IPS DF 4.7 (cell line): ENCODE data around the gene ART5.

ENCODE experiments used
- DNase-seq: peaks from one replicate; pipeline ENCODE4 v3.0.0-alpha.2; 2013; ENCODE audit warnings: low spot score; ENCODE audit errors: extremely low read depth

ART5 gene

GRCh38 chr11:3641701-3642070 is at the start of gene ART5:
Gene ART5 (minus strand): TSS chr11:3641992. CDS start chr11:3641862, 130 bp downstream.
- no peak for DNase-seq

- no peak for DNase-seq
Observed at GRCh38 chr11:3686751-3687150, 45.0 kb upstream of the ART5 start.

GRCh38 chr11:3685923-3686322 is 44.1 kb upstream of the ART5 start:
- no peak for DNase-seq

- DNase-seq: no peak
Observed at GRCh38 chr11:3684819-3685172, 43.0 kb upstream of the ART5 start.

- no peak for DNase-seq
Observed at GRCh38 chr11:3684129-3684818, 42.5 kb upstream of the ART5 start.

GRCh38 chr11:3683039-3683438 is 41.2 kb upstream of the ART5 start:
- DNase-seq: no peak

GRCh38 chr11:3679077-3679476 is 37.3 kb upstream of the ART5 start:
- DNase-seq: no peak

GRCh38 chr11:3675971-3676370 is 34.2 kb upstream of the ART5 start:
- DNase-seq: no peak

- DNase-seq: no peak
Observed at GRCh38 chr11:3674189-3674588, 32.4 kb upstream of the ART5 start.

GRCh38 chr11:3671334-3672254 is 29.8 kb upstream of the ART5 start, which contains the start of gene CHRNA10:
Gene CHRNA10 (minus strand): TSS chr11:3671384. CDS start chr11:3671312, 72 bp downstream.
- DNase-seq: no peak

GRCh38 chr11:3669742-3670183 is 28.0 kb upstream of the ART5 start:
- no peak for DNase-seq

- DNase-seq: no peak
Observed at GRCh38 chr11:3669128-3669527, 27.3 kb upstream of the ART5 start.

GRCh38 chr11:3667149-3668035 is 25.6 kb upstream of the ART5 start:
- DNase-seq: no peak

- DNase-seq: no peak
Observed at GRCh38 chr11:3666023-3666530, 24.3 kb upstream of the ART5 start.

GRCh38 chr11:3665336-3666022 is 23.7 kb upstream of the ART5 start:
- DNase-seq: no peak

GRCh38 chr11:3664032-3664630 is 22.3 kb upstream of the ART5 start:
- DNase-seq: no peak

- DNase-seq: no peak
Observed at GRCh38 chr11:3662856-3663255, 21.1 kb upstream of the ART5 start.

GRCh38 chr11:3660960-3661359 is 19.2 kb upstream of the ART5 start:
- DNase-seq: no peak

GRCh38 chr11:3659595-3660515 is 18.1 kb upstream of the ART5 start:
- DNase-seq: no peak
